ENCODE data around the gene ZDHHC11B.

DNA sequence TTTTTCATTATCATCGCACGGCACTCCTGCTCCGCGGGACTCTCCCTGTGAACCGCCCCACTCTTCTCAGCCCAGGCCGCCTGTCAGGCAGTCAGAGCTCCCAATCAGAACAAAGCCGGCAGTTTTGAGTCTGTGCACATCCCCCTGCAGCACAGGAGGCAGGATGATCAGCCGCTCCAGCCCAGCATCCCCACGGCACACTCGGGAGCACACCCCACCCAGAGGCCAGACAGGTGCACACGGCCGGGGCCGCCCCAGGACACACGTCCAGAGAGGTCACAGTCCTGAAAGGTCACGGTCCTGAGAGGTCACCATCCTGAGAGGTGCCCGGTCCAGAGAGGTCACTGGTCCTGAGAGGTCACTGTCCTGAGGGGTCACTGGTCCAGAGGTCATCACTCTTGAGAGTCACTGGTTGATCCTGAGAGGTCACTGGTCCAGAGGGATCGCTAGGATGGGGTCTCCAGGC, 99.7 kb downstream of the ZDHHC11B start:
- TF ChIP-seq POLR2AphosphoS5 (IDR thresholded peaks at IDR 0.05): no peak
- TF ChIP-seq EZH2 (IDR thresholded peaks at IDR 0.05; ENCODE audit: borderline replicate concordance, insufficient read depth, low read length, poor library complexity, severe bottlenecking): no peak
- TF ChIP-seq, protein P1, sequence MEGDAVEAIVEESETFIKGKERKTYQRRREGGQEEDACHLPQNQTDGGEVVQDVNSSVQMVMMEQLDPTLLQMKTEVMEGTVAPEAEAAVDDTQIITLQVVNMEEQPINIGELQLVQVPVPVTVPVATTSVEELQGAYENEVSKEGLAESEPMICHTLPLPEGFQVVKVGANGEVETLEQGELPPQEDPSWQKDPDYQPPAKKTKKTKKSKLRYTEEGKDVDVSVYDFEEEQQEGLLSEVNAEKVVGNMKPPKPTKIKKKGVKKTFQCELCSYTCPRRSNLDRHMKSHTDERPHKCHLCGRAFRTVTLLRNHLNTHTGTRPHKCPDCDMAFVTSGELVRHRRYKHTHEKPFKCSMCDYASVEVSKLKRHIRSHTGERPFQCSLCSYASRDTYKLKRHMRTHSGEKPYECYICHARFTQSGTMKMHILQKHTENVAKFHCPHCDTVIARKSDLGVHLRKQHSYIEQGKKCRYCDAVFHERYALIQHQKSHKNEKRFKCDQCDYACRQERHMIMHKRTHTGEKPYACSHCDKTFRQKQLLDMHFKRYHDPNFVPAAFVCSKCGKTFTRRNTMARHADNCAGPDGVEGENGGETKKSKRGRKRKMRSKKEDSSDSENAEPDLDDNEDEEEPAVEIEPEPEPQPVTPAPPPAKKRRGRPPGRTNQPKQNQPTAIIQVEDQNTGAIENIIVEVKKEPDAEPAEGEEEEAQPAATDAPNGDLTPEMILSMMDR (IDR thresholded peaks at IDR 0.05; ENCODE audit: poor library complexity, severe bottlenecking): no peak
- TF ChIP-seq RAD21 (conservative IDR thresholded peaks at IDR 0.05): no peak
